ENCODE measurements around the gene IDI2. TPM values are rescaled to one million over a fixed set of nuclear protein-coding genes. Genes with fewer than 3 reads are reported as not detected.

IDI2 gene
- total RNA-seq, 3 donors from 2014 or later (not counting 1 experiment from before 2014, with no cell fraction given): not detected

GRCh38 chr10:1058017-1058416, 32.4 kb upstream of the IDI2 start:
- DNase-seq (no peak), ATAC-seq (no peak)
- intact Hi-C loops (cut with micrococcal nuclease): no loop called here
- no peaks in the 10 kb centered on the region for H3K27me3 Mint-ChIP-seq (ENCODE audit: low read depth in 2 of 2)
- H3K27ac Mint-ChIP-seq: peak overlapping the region; percentile 97 to 98
- H3K4me3 Mint-ChIP-seq: peak overlapping the region; percentile 95
- H3K27me3 ChIP-seq (ENCODE audit: control insufficient read depth, insufficient read depth, low read length): no peaks in the 10 kb centered on the region
- no peak overlapping the region for H3K4me3 ChIP-seq (ENCODE audit: low read length)
- TF ChIP-seq CTCF (IDR thresholded peaks at IDR 0.05): no peak
- H3K36me3 ChIP-seq (ENCODE audit: control insufficient read depth, insufficient read depth, low read length): peaks cover 19% of the 10 kb centered on the region
- WGBS (ENCODE audit: insufficient coverage): 77% methylated on average over 6 of the region's 7 CpGs
- no peaks in the 10 kb centered on the region for H3K9me3 ChIP-seq (ENCODE audit: control insufficient read depth, insufficient read depth, low read length)
- peak overlapping the region; percentile 2 for H3K27ac ChIP-seq (ENCODE audit: low read length)
- peaks cover 83 to 89% of the 10 kb centered on the region in 2 donors for H3K4me1 Mint-ChIP-seq
- no peaks in the 10 kb centered on the region for H3K36me3 Mint-ChIP-seq
- H3K4me1 ChIP-seq (ENCODE audit: control insufficient read depth, insufficient read depth, low read length): peaks cover 57% of the 10 kb centered on the region
- H3K9me3 Mint-ChIP-seq: no peaks in the 10 kb centered on the region

DNA sequence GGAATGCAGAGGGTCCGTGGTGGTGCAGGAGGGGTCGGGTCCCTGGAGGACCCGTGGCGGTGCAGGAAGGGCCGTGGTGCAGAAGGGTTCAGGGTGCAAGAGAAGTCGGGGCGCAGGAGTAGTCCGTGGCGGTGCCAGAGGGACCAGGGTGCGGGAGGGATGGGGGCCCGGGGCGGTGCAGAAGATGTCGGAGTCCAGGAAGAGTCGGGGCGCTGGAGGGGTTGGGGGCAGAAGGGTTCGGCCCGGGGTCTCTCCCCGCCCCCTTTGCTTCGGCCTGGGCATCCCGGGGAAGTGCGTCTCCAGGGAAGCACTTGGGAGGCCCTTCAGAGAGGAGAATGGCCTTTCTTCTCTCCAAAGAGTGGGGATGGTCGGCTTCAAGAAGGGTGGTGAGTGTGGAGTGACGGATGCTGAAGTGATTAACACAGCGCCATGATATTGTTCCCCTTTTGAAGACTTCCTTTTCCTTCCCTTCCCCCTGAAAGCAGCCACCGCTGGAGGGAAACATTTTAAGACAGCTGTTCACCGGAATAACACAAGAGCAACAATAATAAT, 31.5 kb upstream of the IDI2 start:
- Histone ChIP-seq H3K4me3 (ENCODE audit: low read length) (peak overlapping the region; percentile 100), H3K27me3 (ENCODE audit: control insufficient read depth, insufficient read depth, low read length) (no peaks in the 10 kb centered on the region), H3K36me3 (ENCODE audit: control insufficient read depth, insufficient read depth, low read length) (peaks cover 23% of the 10 kb centered on the region), H3K4me1 (ENCODE audit: control insufficient read depth, insufficient read depth, low read length) (peaks cover 51% of the 10 kb centered on the region), H3K9me3 (ENCODE audit: control insufficient read depth, insufficient read depth, low read length) (no peaks in the 10 kb centered on the region), H3K27ac (ENCODE audit: low read length) (peak overlapping the region; percentile 97)
- Mint-ChIP-seq H3K36me3 (no peaks in the 10 kb centered on the region), H3K27me3 (ENCODE audit: low read depth in 2 of 2) (no peaks in the 10 kb centered on the region), H3K4me1 (peaks cover 83 to 89% of the 10 kb centered on the region in 2 donors), H3K4me3 (peak overlapping the region; percentile 95), H3K27ac (peak overlapping the region; percentile 97 to 98), H3K9me3 (no peaks in the 10 kb centered on the region)
- WGBS (ENCODE audit: insufficient coverage): under 1% methylated on average over 23 of the region's 26 CpGs
- DNase-seq: peak in 1 of 2 donors; percentile 46
- intact Hi-C loops (cut with micrococcal nuclease): no loop called here
- no peak for TF ChIP-seq CTCF (IDR thresholded peaks at IDR 0.05)
- ATAC-seq: peak in 2 of 3 donors; percentile 4 to 15

- Mint-ChIP-seq H3K9me3 (no peaks in the 10 kb centered on the region), H3K36me3 (no peaks in the 10 kb centered on the region), H3K27ac (peak within 1 kb of the TSS; percentile 97 to 98), H3K4me3 (peak within 1 kb of the TSS; percentile 95), H3K4me1 (peaks cover 77 to 85% of the 10 kb centered on the region in 2 donors), H3K27me3 (ENCODE audit: low read depth in 2 of 2) (no peaks in the 10 kb centered on the region)
- intact Hi-C loops (cut with micrococcal nuclease): no loop called here
- under 1% methylated on average over 87 of the region's 87 CpGs for WGBS (ENCODE audit: insufficient coverage)
- Histone ChIP-seq H3K27me3 (ENCODE audit: control insufficient read depth, insufficient read depth, low read length) (no peaks in the 10 kb centered on the region), H3K9me3 (ENCODE audit: control insufficient read depth, insufficient read depth, low read length) (no peaks in the 10 kb centered on the region), H3K36me3 (ENCODE audit: control insufficient read depth, insufficient read depth, low read length) (peaks cover 25% of the 10 kb centered on the region), H3K27ac (ENCODE audit: low read length) (peak within 1 kb of the TSS; percentile 97), H3K4me3 (ENCODE audit: low read length) (peak within 1 kb of the TSS; percentile 100), H3K4me1 (ENCODE audit: control insufficient read depth, insufficient read depth, low read length) (peaks cover 44% of the 10 kb centered on the region)
- no peak for TF ChIP-seq CTCF (IDR thresholded peaks at IDR 0.05)
- DNase-seq: peak; percentile 89 to 93
- peak; percentile 87 to 95 (median 94) for ATAC-seq
Measured at GRCh38 chr10:1056326-1057105, 30.9 kb upstream of the IDI2 start, which contains the start of gene WDR37. Gene WDR37, plus strand, starts transcription at chr10:1056385. Its CDS starts 15,771 bp downstream, at chr10:1072156.
